GM12872 (cell line): Measurements from ENCODE around the gene USP47.

Experiments used
- TF ChIP-seq, protein P1 (sequence below): IDR thresholded peaks from 3 replicates; pipeline ENCODE4 v1.5.1; 2011; ENCODE audit warnings: low read depth, mild to moderate bottlenecking, low read length, moderate library complexity; ENCODE audit not compliant: insufficient read depth

Gene USP47

DNA sequence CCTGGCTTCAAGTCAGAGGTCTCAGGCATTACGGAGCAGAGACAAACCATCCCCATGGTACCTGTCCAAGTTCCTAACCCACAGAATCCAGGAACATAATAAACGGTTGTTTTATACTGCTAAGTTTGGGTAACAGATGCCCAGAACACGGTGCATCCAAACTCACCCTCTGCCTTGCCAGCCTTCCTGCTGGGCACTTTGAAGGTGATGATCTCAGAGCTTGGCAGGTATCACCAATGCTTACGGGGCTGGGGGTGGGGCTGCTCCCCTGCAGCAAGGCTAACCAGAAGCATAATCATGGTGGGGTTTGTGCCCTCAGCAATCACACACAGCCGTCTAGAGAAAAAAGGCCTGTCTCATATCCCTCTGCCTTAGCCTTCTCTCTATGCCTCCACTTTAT is 139.6 kb downstream of the USP47 start:
- TF ChIP-seq, protein P1, sequence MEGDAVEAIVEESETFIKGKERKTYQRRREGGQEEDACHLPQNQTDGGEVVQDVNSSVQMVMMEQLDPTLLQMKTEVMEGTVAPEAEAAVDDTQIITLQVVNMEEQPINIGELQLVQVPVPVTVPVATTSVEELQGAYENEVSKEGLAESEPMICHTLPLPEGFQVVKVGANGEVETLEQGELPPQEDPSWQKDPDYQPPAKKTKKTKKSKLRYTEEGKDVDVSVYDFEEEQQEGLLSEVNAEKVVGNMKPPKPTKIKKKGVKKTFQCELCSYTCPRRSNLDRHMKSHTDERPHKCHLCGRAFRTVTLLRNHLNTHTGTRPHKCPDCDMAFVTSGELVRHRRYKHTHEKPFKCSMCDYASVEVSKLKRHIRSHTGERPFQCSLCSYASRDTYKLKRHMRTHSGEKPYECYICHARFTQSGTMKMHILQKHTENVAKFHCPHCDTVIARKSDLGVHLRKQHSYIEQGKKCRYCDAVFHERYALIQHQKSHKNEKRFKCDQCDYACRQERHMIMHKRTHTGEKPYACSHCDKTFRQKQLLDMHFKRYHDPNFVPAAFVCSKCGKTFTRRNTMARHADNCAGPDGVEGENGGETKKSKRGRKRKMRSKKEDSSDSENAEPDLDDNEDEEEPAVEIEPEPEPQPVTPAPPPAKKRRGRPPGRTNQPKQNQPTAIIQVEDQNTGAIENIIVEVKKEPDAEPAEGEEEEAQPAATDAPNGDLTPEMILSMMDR, result no peak

- TF ChIP-seq, protein P1, result no peak
Measured at GRCh38 chr11:11981840-11982239, 140.1 kb downstream of the USP47 start.

DNA sequence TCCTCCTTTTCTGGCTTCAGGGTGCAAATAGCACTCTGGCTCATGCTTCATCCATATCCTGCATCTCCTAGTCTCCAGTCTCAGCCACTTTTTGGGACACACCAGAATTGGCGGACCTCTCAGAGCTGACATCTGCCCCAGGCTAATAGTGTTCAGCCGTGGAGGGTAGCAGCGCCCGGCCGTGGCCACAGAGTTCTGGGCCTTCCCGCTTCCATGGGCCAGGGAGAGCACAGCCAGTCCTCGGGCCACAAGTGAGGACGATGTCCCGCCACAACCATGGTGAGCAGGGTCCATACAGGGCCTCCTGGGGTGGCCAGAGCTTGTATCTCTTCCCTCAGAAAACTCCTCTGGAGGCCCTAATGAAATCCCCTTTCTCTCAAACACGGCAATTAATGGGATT is 140.7 kb downstream of the USP47 start:
- TF ChIP-seq, protein P1, result no peak

- TF ChIP-seq, protein P1, result no peak
Measured at GRCh38 chr11:11982975-11983374, 141.2 kb downstream of the USP47 start.

DNA sequence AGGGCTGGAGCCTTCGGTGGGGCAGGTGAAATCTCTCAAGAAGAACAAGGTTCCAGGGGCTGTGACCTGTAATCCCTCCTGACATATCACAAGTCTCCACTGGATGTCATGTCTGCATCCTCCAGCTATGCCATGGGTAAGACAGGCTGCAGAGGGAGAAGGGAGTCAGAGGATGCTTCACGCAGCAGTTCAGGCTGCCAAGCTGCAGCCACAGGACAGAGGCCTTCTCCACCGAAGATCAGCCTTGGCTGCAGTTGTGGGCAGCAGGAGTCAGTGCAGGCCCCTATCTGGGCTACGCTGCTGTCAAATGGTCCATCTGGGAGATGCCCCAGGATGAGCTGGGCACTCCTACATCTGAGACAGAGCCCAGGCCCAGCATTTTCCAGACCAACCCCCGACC is 141.7 kb downstream of the USP47 start:
- TF ChIP-seq, protein P1, result no peak

- TF ChIP-seq, protein P1, result no peak
Measured at GRCh38 chr11:11984563-11984962, 142.8 kb downstream of the USP47 start.

GRCh38 chr11:11985016-11985715 is 143.4 kb downstream of the USP47 start:
- TF ChIP-seq, protein P1, result no peak
